ENCODE results near the gene VWF. TPM values are rescaled to one million over a fixed set of nuclear protein-coding genes. Genes with fewer than 3 reads are reported as not detected.

Gene VWF
- polyA plus RNA-seq, 1 donor (not counting 4 experiments of a cell fraction or from before 2014, with no cell fraction given): 0.01 TPM

GRCh38 chr12:6165395-6165794 lies 40.9 kb upstream of the VWF start:
- Histone ChIP-seq H3K9ac (ENCODE audit: control insufficient read depth, extremely low read depth, insufficient read depth, low read length) (no peak overlapping the region), H3K27me3 (ENCODE audit: control insufficient read depth, extremely low read depth, insufficient read depth, low read length) (peaks cover 8% of the 10 kb centered on the region), H3K27ac (ENCODE audit: control insufficient read depth, insufficient read depth, low read length) (no peak overlapping the region), H3K36me3 (ENCODE audit: control insufficient read depth in 2 of 2, extremely low read depth in 1 of 2, insufficient read depth in 2 of 2, low read length in 2 of 2) (no peaks in the 10 kb centered on the region), H3K4me1 (ENCODE audit: control insufficient read depth, extremely low read depth, insufficient read depth, low read length) (peaks cover 17% of the 10 kb centered on the region), H3K79me2 (ENCODE audit: control insufficient read depth, insufficient read depth, low read length) (no peaks in the 10 kb centered on the region), H3K9me3 (ENCODE audit: control insufficient read depth, low read depth, low read length) (no peaks in the 10 kb centered on the region), H3K4me3 (ENCODE audit: control insufficient read depth in 2 of 3, extremely low read depth in 1 of 3, insufficient read depth in 2 of 3, low read depth in 1 of 3, low read length in 3 of 3) (no peak overlapping the region), H3K4me2 (ENCODE audit: control insufficient read depth, extremely low read depth, insufficient read depth, low read depth, low read length) (no peak overlapping the region), H2AFZ (ENCODE audit: control insufficient read depth, low read length) (no peak overlapping the region), H3K9me1 (ENCODE audit: control insufficient read depth, extremely low read depth, insufficient read depth, low read length) (peaks cover 3% of the 10 kb centered on the region), H4K20me1 (ENCODE audit: control insufficient read depth, extremely low read depth, insufficient read depth, low read length) (no peaks in the 10 kb centered on the region)
- no peak for FAIRE-seq
- TF ChIP-seq EZH2 (IDR thresholded peaks at IDR 0.05; ENCODE audit: low read length) (no peak), CTCF (optimal IDR thresholded peaks at IDR 0.05 in 1 of 3, IDR thresholded peaks at IDR 0.05 in 1 of 3, conservative IDR thresholded peaks at IDR 0.05 in 1 of 3; ENCODE audit: extremely low read depth in 1 of 3, insufficient read depth in 2 of 3, low read length in 3 of 3) (no peak)
- dilution Hi-C loops (cut with MboI; ENCODE audit: extremely low pct_ligation_motif_present, low sequenced_read_pairs): no loop called here
- no peak for DNase-seq (ENCODE audit: low read depth, low spot score)

- DNase-seq (ENCODE audit: low read depth, low spot score) (no peak), FAIRE-seq (no peak)
- Histone ChIP-seq H2AFZ (ENCODE audit: control insufficient read depth, low read length) (no peak overlapping the region), H3K27me3 (ENCODE audit: control insufficient read depth, extremely low read depth, insufficient read depth, low read length) (peaks cover 8% of the 10 kb centered on the region), H3K9me1 (ENCODE audit: control insufficient read depth, extremely low read depth, insufficient read depth, low read length) (peaks cover 3% of the 10 kb centered on the region), H3K36me3 (ENCODE audit: control insufficient read depth in 2 of 2, extremely low read depth in 1 of 2, insufficient read depth in 2 of 2, low read length in 2 of 2) (no peaks in the 10 kb centered on the region), H3K4me1 (ENCODE audit: control insufficient read depth, extremely low read depth, insufficient read depth, low read length) (peaks cover 17% of the 10 kb centered on the region), H3K27ac (ENCODE audit: control insufficient read depth, insufficient read depth, low read length) (no peak overlapping the region), H3K9ac (ENCODE audit: control insufficient read depth, extremely low read depth, insufficient read depth, low read length) (no peak overlapping the region), H3K4me2 (ENCODE audit: control insufficient read depth, extremely low read depth, insufficient read depth, low read depth, low read length) (no peak overlapping the region), H4K20me1 (ENCODE audit: control insufficient read depth, extremely low read depth, insufficient read depth, low read length) (no peaks in the 10 kb centered on the region), H3K79me2 (ENCODE audit: control insufficient read depth, insufficient read depth, low read length) (no peaks in the 10 kb centered on the region), H3K9me3 (ENCODE audit: control insufficient read depth, low read depth, low read length) (no peaks in the 10 kb centered on the region), H3K4me3 (ENCODE audit: control insufficient read depth in 2 of 3, extremely low read depth in 1 of 3, insufficient read depth in 2 of 3, low read depth in 1 of 3, low read length in 3 of 3) (no peak overlapping the region)
- no peak for TF ChIP-seq CTCF (optimal IDR thresholded peaks at IDR 0.05 in 1 of 3, IDR thresholded peaks at IDR 0.05 in 1 of 3, conservative IDR thresholded peaks at IDR 0.05 in 1 of 3; ENCODE audit: extremely low read depth in 1 of 3, insufficient read depth in 2 of 3, low read length in 3 of 3)
- no peak for TF ChIP-seq EZH2 (IDR thresholded peaks at IDR 0.05; ENCODE audit: low read length)
- dilution Hi-C loops (cut with MboI; ENCODE audit: extremely low pct_ligation_motif_present, low sequenced_read_pairs): no loop called here
Measured at GRCh38 chr12:6163416-6164060, 39.1 kb upstream of the VWF start.
